HTERT RPE-1 (cell line): ENCODE data around the gene ABLIM1.

Source experiments
- in situ Hi-C: fragments of 300-500 bp; cut with MboI; formaldehyde crosslinking; loops from 4 replicates; pipeline ENCODE4 v1.14.3; 2020; ENCODE audit warnings: low sequenced_read_pairs

Gene ABLIM1

GRCh38 chr10:114680543-114681117 is 22.6 kb upstream of the ABLIM1 start:
- in situ Hi-C loops, result no loop called here

GRCh38 chr10:114679552-114679951 is 21.5 kb upstream of the ABLIM1 start:
- in situ Hi-C loops, result no loop called here

- in situ Hi-C loops, result no loop called here
These were observed 20.7 kb upstream of the ABLIM1 start for GRCh38 chr10:114678820-114679219.

GRCh38 chr10:114678336-114678735 is 20.3 kb upstream of the ABLIM1 start:
- in situ Hi-C loops, result no loop called here

GRCh38 chr10:114674346-114674745 is 16.3 kb upstream of the ABLIM1 start:
- in situ Hi-C loops, result no loop called here

GRCh38 chr10:114669648-114670047 is 11.6 kb upstream of the ABLIM1 start:
- in situ Hi-C loops, result no loop called here

GRCh38 chr10:114668375-114669080 is 10.5 kb upstream of the ABLIM1 start:
- in situ Hi-C loops, result no loop called here

- in situ Hi-C loops, result no loop called here
These were observed 7.8 kb upstream of the ABLIM1 start for GRCh38 chr10:114665873-114666272.

- in situ Hi-C loops, result no loop called here
These were observed 7.3 kb upstream of the ABLIM1 start for GRCh38 chr10:114665406-114665805.

- in situ Hi-C loops, result no loop called here
These were observed 6.1 kb upstream of the ABLIM1 start for GRCh38 chr10:114664127-114664526.

- in situ Hi-C loops, result no loop called here
These were observed 5.6 kb upstream of the ABLIM1 start for GRCh38 chr10:114663626-114664025.

- in situ Hi-C loops, result no loop called here
These were observed 4.7 kb upstream of the ABLIM1 start for GRCh38 chr10:114662646-114663217.

- in situ Hi-C loops, result no loop called here
These were observed 3.3 kb upstream of the ABLIM1 start for GRCh38 chr10:114661212-114661880.

GRCh38 chr10:114655671-114656070 is 2.4 kb downstream of the ABLIM1 start:
- in situ Hi-C loops, result no loop called here

GRCh38 chr10:114654822-114655575 is 3.1 kb downstream of the ABLIM1 start:
- in situ Hi-C loops, result no loop called here

GRCh38 chr10:114653926-114654325 is 4.1 kb downstream of the ABLIM1 start:
- in situ Hi-C loops, result no loop called here

- in situ Hi-C loops, result no loop called here
These were observed 5.4 kb downstream of the ABLIM1 start for GRCh38 chr10:114652402-114653368.

- in situ Hi-C loops, result no loop called here
These were observed 7.2 kb downstream of the ABLIM1 start for GRCh38 chr10:114650831-114651230.

GRCh38 chr10:114650266-114650665 is 7.8 kb downstream of the ABLIM1 start:
- in situ Hi-C loops, result no loop called here
